GM23248 (cell line): ENCODE measurements around the gene TBL1Y. TPM values are rescaled to one million over a fixed set of nuclear protein-coding genes. Genes with fewer than 3 reads are reported as not detected.

Source experiments
- DNase-seq: peaks from one replicate; pipeline ENCODE4 v3.0.0-alpha.2; 2015
- H2AFZ ChIP-seq: fragments of 200-600 bp; sonication (generic); 2 replicates; pipeline ENCODE4 v1.6.1; 2016; ENCODE audit warnings: antibody characterized with exemption
- H3F3A ChIP-seq: fragments of 200-600 bp; sonication (generic); 2 replicates; pipeline ENCODE4 v1.6.1; 2016; ENCODE audit warnings: mild to moderate bottlenecking, antibody characterized with exemption, mixed run types; ENCODE audit not compliant: insufficient read depth
- H3K27ac ChIP-seq: fragments of 200-600 bp; sonication (generic); 2 replicates; pipeline ENCODE4 v1.5.1; 2016; ENCODE audit warnings: mild to moderate bottlenecking
- H3K27me3 ChIP-seq: fragments of 200-600 bp; sonication (generic); replicated peaks from 2 replicates; pipeline ENCODE4 v1.6.1; 2016; ENCODE audit warnings: mild to moderate bottlenecking; ENCODE audit not compliant: insufficient read depth
- H3K36me3 ChIP-seq: fragments of 200-600 bp; sonication (generic); 2 replicates; pipeline ENCODE4 v1.6.1; 2016; ENCODE audit warnings: low read depth, mild to moderate bottlenecking
- H3K4me1 ChIP-seq: fragments of 200-600 bp; sonication (generic); 2 replicates; pipeline ENCODE4 v1.6.1; 2016; ENCODE audit warnings: mild to moderate bottlenecking; ENCODE audit not compliant: insufficient read depth
- H3K4me2 ChIP-seq: fragments of 200-600 bp; sonication (generic); one replicate; pipeline ENCODE4 v1.6.1; 2016; ENCODE audit warnings: mild to moderate bottlenecking; ENCODE audit not compliant: unreplicated experiment
- H3K4me3 ChIP-seq: fragments of 200-600 bp; sonication (generic); 2 replicates; pipeline ENCODE4 v1.5.1; 2016; ENCODE audit warnings: mild to moderate bottlenecking
- H3K79me2 ChIP-seq: fragments of 200-600 bp; sonication (generic); 2 replicates; pipeline ENCODE4 v1.6.1; 2016; ENCODE audit warnings: mild to moderate bottlenecking; ENCODE audit not compliant: insufficient read depth
- H3K9ac ChIP-seq: fragments of 200-600 bp; sonication (generic); 2 replicates; pipeline ENCODE4 v1.6.1; 2016; ENCODE audit warnings: mild to moderate bottlenecking
- H3K9me2 ChIP-seq: fragments of 200-600 bp; sonication (generic); 2 replicates; pipeline ENCODE4 v1.6.1; 2016; ENCODE audit warnings: mixed run types, mild to moderate bottlenecking, moderate library complexity; ENCODE audit not compliant: insufficient read depth
- H3K9me3 ChIP-seq: fragments of 200-600 bp; sonication (generic); one replicate; pipeline ENCODE4 v1.6.1; 2017; ENCODE audit warnings: low read depth
- H4K20me1 ChIP-seq: fragments of 200-600 bp; sonication (generic); 2 replicates; pipeline ENCODE4 v1.6.0; 2016; ENCODE audit not compliant: insufficient read depth
- EZH2 ChIP-seq: fragments of 200-600 bp; sonication (generic); IDR thresholded peaks from 2 replicates; pipeline ENCODE4 v1.6.1; 2018; ENCODE audit warnings: antibody characterized with exemption, mild to moderate bottlenecking; ENCODE audit not compliant: insufficient read depth, poor library complexity, severe bottlenecking
- EZH2phosphoT487 ChIP-seq: fragments of 200-600 bp; sonication (generic); IDR thresholded peaks from 2 replicates; pipeline ENCODE4 v1.6.1; 2018; ENCODE audit warnings: antibody characterized with exemption, moderate library complexity, mild to moderate bottlenecking, low read depth; ENCODE audit not compliant: insufficient read depth
- WGBS, 2 experiments: methylation state at CpG; one replicate each; pipeline ENCODE4 v1.1.6; 2015 to 2017; ENCODE audit warnings: low lambda C conversion rate in 2 of 2, low coverage in 1 of 2; ENCODE audit errors: missing lambda C conversion rate in 2 of 2; 5-methylcytosine and 5-hydroxymethylcytosine counted together
- in situ Hi-C: fragments of 300-500 bp; cut with MboI; formaldehyde crosslinking; loops from 2 replicates; pipeline ENCODE4 v1.15.0; 2020
- polyA plus RNA-seq: library from polyadenylated mRNA; unstranded; fragments of >200 nt; fragmentation: Nextera tagmentation; extraction: Ambion mirVana; gene quantifications from 2 replicates; pipeline ENCODE4 v1.2.1, GENCODE V29; 2016
- total RNA-seq: library from RNA; depleted of rRNA; stranded (reverse); fragments of >200 nt; shearing (Covaris generic); gene quantifications from 2 replicates; pipeline ENCODE4 v1.2.3, GENCODE V29; 2014

TBL1Y gene
- total and polyA plus RNA-seq, 2 experiments from 2014 or later, result not detected

- Histone ChIP-seq H3K36me3 (no peaks in the 10 kb centered on the region), H3K9ac (no peak overlapping the region), H2AFZ (no peak overlapping the region), H3K4me2 (no peak overlapping the region), H3K79me2 (no peaks in the 10 kb centered on the region), H4K20me1 (no peaks in the 10 kb centered on the region), H3F3A (no peaks in the 10 kb centered on the region), H3K27me3 (no peaks in the 10 kb centered on the region; the same call in 1 of the 2 replicates), H3K27ac (no peak overlapping the region), H3K4me3 (no peak overlapping the region), H3K9me2 (no peaks in the 10 kb centered on the region), H3K4me1 (no peaks in the 10 kb centered on the region), H3K9me3 (no peaks in the 10 kb centered on the region)
- TF ChIP-seq EZH2phosphoT487, result no peak
- TF ChIP-seq EZH2, result no peak
- no peak for DNase-seq
- in situ Hi-C loops, result no loop called here
Measured at GRCh38 chrY:6913362-6913761, 2.9 kb downstream of the TBL1Y start.

GRCh38 chrY:6921061-6921460 is 10.6 kb downstream of the TBL1Y start:
- no peaks in the 10 kb centered on the region for H3F3A ChIP-seq
- H3K9me2 ChIP-seq, result no peaks in the 10 kb centered on the region
- DNase-seq, result no peak
- H3K27ac ChIP-seq, result no peak overlapping the region
- H3K79me2 ChIP-seq, result no peaks in the 10 kb centered on the region
- no peaks in the 10 kb centered on the region for H4K20me1 ChIP-seq
- no peak overlapping the region for H3K4me3 ChIP-seq
- TF ChIP-seq EZH2, result no peak
- TF ChIP-seq EZH2phosphoT487, result no peak
- H3K9ac ChIP-seq, result no peak overlapping the region
- no peaks in the 10 kb centered on the region for H3K36me3 ChIP-seq
- no peaks in the 10 kb centered on the region for H3K4me1 ChIP-seq
- no peaks in the 10 kb centered on the region for H3K27me3 ChIP-seq
- no peak overlapping the region for H3K4me2 ChIP-seq
- 0 to 3% methylated on average over 2 of the region's 2 CpGs for whole genome bisulfite sequencing, 2 experiments
- no peaks in the 10 kb centered on the region for H3K9me3 ChIP-seq
- in situ Hi-C loops, result no loop called here
- no peak overlapping the region for H2AFZ ChIP-seq

- in situ Hi-C loops, result no loop called here
- no peaks in the 10 kb centered on the region for H3K36me3 ChIP-seq
- no peaks in the 10 kb centered on the region for H4K20me1 ChIP-seq
- H2AFZ ChIP-seq, result no peak overlapping the region
- H3K4me1 ChIP-seq, result no peaks in the 10 kb centered on the region
- H3K9me2 ChIP-seq, result no peaks in the 10 kb centered on the region
- TF ChIP-seq EZH2phosphoT487, result no peak
- TF ChIP-seq EZH2, result no peak
- no peaks in the 10 kb centered on the region for H3K9me3 ChIP-seq
- no peaks in the 10 kb centered on the region for H3K27me3 ChIP-seq
- H3K9ac ChIP-seq, result no peak overlapping the region
- H3K27ac ChIP-seq, result no peak overlapping the region
- H3K79me2 ChIP-seq, result no peaks in the 10 kb centered on the region
- no peak overlapping the region for H3K4me2 ChIP-seq
- WGBS, 2 experiments, result 0 to 4% methylated on average over 1 to 4 of the region's 4 CpGs
- no peak overlapping the region for H3K4me3 ChIP-seq
- no peak for DNase-seq
- no peaks in the 10 kb centered on the region for H3F3A ChIP-seq
Measured at GRCh38 chrY:6928265-6928664, 17.8 kb downstream of the TBL1Y start.

- H3K9ac ChIP-seq, result no peak overlapping the region
- H3K4me1 ChIP-seq, result no peaks in the 10 kb centered on the region
- DNase-seq, result no peak
- H4K20me1 ChIP-seq, result no peaks in the 10 kb centered on the region
- no peaks in the 10 kb centered on the region for H3K27me3 ChIP-seq
- no peak overlapping the region for H2AFZ ChIP-seq
- no peak overlapping the region for H3K4me3 ChIP-seq
- no peaks in the 10 kb centered on the region for H3K9me2 ChIP-seq
- H3K4me2 ChIP-seq, result no peak overlapping the region
- no peak for TF ChIP-seq EZH2phosphoT487
- no peak for TF ChIP-seq EZH2
- H3F3A ChIP-seq, result no peaks in the 10 kb centered on the region
- no peaks in the 10 kb centered on the region for H3K36me3 ChIP-seq
- no peaks in the 10 kb centered on the region for H3K79me2 ChIP-seq
- WGBS, 2 experiments, result 0% methylated on average over 1 of the region's 1 CpG; no CpG with 5 or more reads in 1 of the 2 experiments
- in situ Hi-C loops, result no loop called here
- H3K9me3 ChIP-seq, result no peaks in the 10 kb centered on the region
- no peak overlapping the region for H3K27ac ChIP-seq
Measured at GRCh38 chrY:6929237-6929636, 18.7 kb downstream of the TBL1Y start.

- H3K4me3 ChIP-seq, result no peak overlapping the region
- no peak overlapping the region for H3K27ac ChIP-seq
- no peaks in the 10 kb centered on the region for H3F3A ChIP-seq
- H3K9me3 ChIP-seq, result no peaks in the 10 kb centered on the region
- no peaks in the 10 kb centered on the region for H3K36me3 ChIP-seq
- no peaks in the 10 kb centered on the region for H4K20me1 ChIP-seq
- no peaks in the 10 kb centered on the region for H3K79me2 ChIP-seq
- DNase-seq, result no peak
- H3K9ac ChIP-seq, result no peak overlapping the region
- WGBS, 2 experiments, result 22 to 29% methylated on average over 4 of the region's 4 CpGs
- H3K4me1 ChIP-seq, result no peaks in the 10 kb centered on the region
- no peaks in the 10 kb centered on the region for H3K27me3 ChIP-seq
- no peak overlapping the region for H3K4me2 ChIP-seq
- in situ Hi-C loops, result no loop called here
- TF ChIP-seq EZH2phosphoT487 (no peak), EZH2 (no peak)
- no peaks in the 10 kb centered on the region for H3K9me2 ChIP-seq
- H2AFZ ChIP-seq, result no peak overlapping the region
Measured at GRCh38 chrY:6931779-6932396, 21.4 kb downstream of the TBL1Y start.
